T-helper 2 cell treated with Interferon-gamma antibody and Interleukin-4, amounts not matched to agents 100 ng/mL and 5 ng/mL, for 36 hours (primary cell): ENCODE results near the gene ZNF236. TPM values are rescaled to one million over a fixed set of nuclear protein-coding genes. Genes with fewer than 3 reads are reported as not detected.

Experiments used
- intact Hi-C: fragments of 100-400 bp; cut with micrococcal nuclease; formaldehyde crosslinking; loops from one replicate; pipeline ENCODE4 v1.15.1; 2023
- total RNA-seq: library from RNA; stranded (reverse); gene quantifications from 2 replicates; pipeline ENCODE4 v1.2.3, GENCODE V29; 2022

The ZNF236 gene
- total RNA-seq, 1 donor from 2014 or later: 23.2 TPM

GRCh38 chr18:76857476-76857875 lies 35.1 kb downstream of the ZNF236 start:
- intact Hi-C loops: no loop called here

GRCh38 chr18:76859474-76860339 lies 37.4 kb downstream of the ZNF236 start:
- intact Hi-C loops: loop anchor here (1.0 kb wide), 1 partner anchor 37 kb away; the partner anchor contains the start of gene ZNF236

- intact Hi-C loops: no loop called here
Observed at GRCh38 chr18:76860411-76860810, 38.1 kb downstream of the ZNF236 start.

- intact Hi-C loops: no loop called here
Observed at GRCh38 chr18:76866666-76867065, 44.3 kb downstream of the ZNF236 start.

GRCh38 chr18:76873311-76873710 lies 51.0 kb downstream of the ZNF236 start:
- intact Hi-C loops: loop anchor here (5.0 kb wide), 1 partner anchor 779 kb away; no protein-coding TSS in a partner anchor

GRCh38 chr18:76873713-76874112 lies 51.4 kb downstream of the ZNF236 start:
- intact Hi-C loops: loop anchor here (2.0 to 5.0 kb wide), 2 partner anchors 109 to 779 kb away; no protein-coding TSS in a partner anchor

GRCh38 chr18:76874642-76875389 lies 52.5 kb downstream of the ZNF236 start:
- intact Hi-C loops: loop anchor here (2.0 to 5.0 kb wide), 4 partner anchors 53 to 777 kb away; partner anchors contain the start of gene ZNF236

- intact Hi-C loops: loop anchor here (2.0 to 5.0 kb wide), 3 partner anchors 53 to 107 kb away; partner anchors contain the start of gene ZNF236
Observed at GRCh38 chr18:76875390-76876325, 53.3 kb downstream of the ZNF236 start.

GRCh38 chr18:76878426-76878825 lies 56.1 kb downstream of the ZNF236 start:
- intact Hi-C loops: loop anchor here (5.0 kb wide), 2 partner anchors 56 to 76 kb away; partner anchors contain the start of gene ZNF236

GRCh38 chr18:76880026-76880425 lies 57.7 kb downstream of the ZNF236 start:
- intact Hi-C loops: no loop called here

- intact Hi-C loops: no loop called here
Observed at GRCh38 chr18:76881744-76882143, 59.4 kb downstream of the ZNF236 start.

GRCh38 chr18:76882146-76882545 lies 59.8 kb downstream of the ZNF236 start:
- intact Hi-C loops: no loop called here

GRCh38 chr18:76885001-76885400 lies 62.6 kb downstream of the ZNF236 start:
- intact Hi-C loops: no loop called here

GRCh38 chr18:76886112-76886511 lies 63.8 kb downstream of the ZNF236 start:
- intact Hi-C loops: no loop called here

GRCh38 chr18:76889091-76889699 lies 66.8 kb downstream of the ZNF236 start:
- intact Hi-C loops: no loop called here

- intact Hi-C loops: no loop called here
Observed at GRCh38 chr18:76892832-76893231, 70.5 kb downstream of the ZNF236 start.

GRCh38 chr18:76894566-76895346 lies 72.4 kb downstream of the ZNF236 start:
- intact Hi-C loops: no loop called here

GRCh38 chr18:76895498-76895897 lies 73.1 kb downstream of the ZNF236 start:
- intact Hi-C loops: no loop called here

GRCh38 chr18:76896677-76897076 lies 74.3 kb downstream of the ZNF236 start:
- intact Hi-C loops: no loop called here

GRCh38 chr18:76897257-76897656 lies 74.9 kb downstream of the ZNF236 start:
- intact Hi-C loops: no loop called here
